ENCODE results near the gene CLDND1.

Gene CLDND1

GRCh38 chr3:98551754-98552153 is 29.1 kb upstream of the CLDND1 start:
- H3K4me3 ChIP-seq (ENCODE audit: low read depth, low read length): no peak overlapping the region
- in situ Hi-C loops (cut with HindIII; ENCODE audit: low sequenced_read_pairs): no loop called here
- DNase-seq (ENCODE audit: low read depth, low spot score): no peak
- TF ChIP-seq CTCF (IDR thresholded peaks at IDR 0.05; ENCODE audit: low read depth, low read length): no peak

- in situ Hi-C loops (cut with HindIII; ENCODE audit: low sequenced_read_pairs): no loop called here
- H3K4me3 ChIP-seq (ENCODE audit: low read depth, low read length): no peak overlapping the region
- TF ChIP-seq CTCF (IDR thresholded peaks at IDR 0.05; ENCODE audit: low read depth, low read length): no peak
- DNase-seq (ENCODE audit: low read depth, low spot score): no peak
Measured at GRCh38 chr3:98551236-98551635, 28.5 kb upstream of the CLDND1 start.

- no peak for DNase-seq (ENCODE audit: low read depth, low spot score)
- in situ Hi-C loops (cut with HindIII; ENCODE audit: low sequenced_read_pairs): no loop called here
- H3K4me3 ChIP-seq (ENCODE audit: low read depth, low read length): no peak overlapping the region
- no peak for TF ChIP-seq CTCF (IDR thresholded peaks at IDR 0.05; ENCODE audit: low read depth, low read length)
Measured at GRCh38 chr3:98550833-98551232, 28.1 kb upstream of the CLDND1 start.

- no peak overlapping the region for H3K4me3 ChIP-seq (ENCODE audit: low read depth, low read length)
- in situ Hi-C loops (cut with HindIII; ENCODE audit: low sequenced_read_pairs): no loop called here
- TF ChIP-seq CTCF (IDR thresholded peaks at IDR 0.05; ENCODE audit: low read depth, low read length): no peak
- no peak for DNase-seq (ENCODE audit: low read depth, low spot score)
Measured at GRCh38 chr3:98548544-98548943, 25.8 kb upstream of the CLDND1 start.

GRCh38 chr3:98545940-98546339 is 23.2 kb upstream of the CLDND1 start:
- no peak for TF ChIP-seq CTCF (IDR thresholded peaks at IDR 0.05; ENCODE audit: low read depth, low read length)
- no peak overlapping the region for H3K4me3 ChIP-seq (ENCODE audit: low read depth, low read length)
- no peak for DNase-seq (ENCODE audit: low read depth, low spot score)
- in situ Hi-C loops (cut with HindIII; ENCODE audit: low sequenced_read_pairs): no loop called here

GRCh38 chr3:98542623-98543022 is 19.9 kb upstream of the CLDND1 start:
- no peak for TF ChIP-seq CTCF (IDR thresholded peaks at IDR 0.05; ENCODE audit: low read depth, low read length)
- DNase-seq (ENCODE audit: low read depth, low spot score): no peak
- no peak overlapping the region for H3K4me3 ChIP-seq (ENCODE audit: low read depth, low read length)
- in situ Hi-C loops (cut with HindIII; ENCODE audit: low sequenced_read_pairs): no loop called here

GRCh38 chr3:98541695-98542094 is 19.0 kb upstream of the CLDND1 start:
- in situ Hi-C loops (cut with HindIII; ENCODE audit: low sequenced_read_pairs): no loop called here
- H3K4me3 ChIP-seq (ENCODE audit: low read depth, low read length): no peak overlapping the region
- TF ChIP-seq CTCF (IDR thresholded peaks at IDR 0.05; ENCODE audit: low read depth, low read length): no peak
- DNase-seq (ENCODE audit: low read depth, low spot score): no peak
